ENCODE results near the gene ADCY3.

GRCh38 chr2:24871852-24872333, 48.1 kb downstream of the ADCY3 start:
- TF ChIP-seq CTCF (IDR thresholded peaks at IDR 0.05) (no peak), POLR2A (IDR thresholded peaks at IDR 0.05) (no peak), POLR2AphosphoS5 (IDR thresholded peaks at IDR 0.05) (no peak)
